NCI-H524 treated with DMSO at 0.1 percent for 48 hours (cell line): ENCODE data around the gene PNLDC1.
"Not testable (repeated sequence)": the region's sequence is repeated elsewhere in the genome, so short reads cannot be mapped to it uniquely, and the experiment has no call there.

Source experiments
- DNase-seq: peaks from one replicate; lab custom pipeline; 2025; lab: John Stamatoyannopoulos, UW

The PNLDC1 gene

DNA sequence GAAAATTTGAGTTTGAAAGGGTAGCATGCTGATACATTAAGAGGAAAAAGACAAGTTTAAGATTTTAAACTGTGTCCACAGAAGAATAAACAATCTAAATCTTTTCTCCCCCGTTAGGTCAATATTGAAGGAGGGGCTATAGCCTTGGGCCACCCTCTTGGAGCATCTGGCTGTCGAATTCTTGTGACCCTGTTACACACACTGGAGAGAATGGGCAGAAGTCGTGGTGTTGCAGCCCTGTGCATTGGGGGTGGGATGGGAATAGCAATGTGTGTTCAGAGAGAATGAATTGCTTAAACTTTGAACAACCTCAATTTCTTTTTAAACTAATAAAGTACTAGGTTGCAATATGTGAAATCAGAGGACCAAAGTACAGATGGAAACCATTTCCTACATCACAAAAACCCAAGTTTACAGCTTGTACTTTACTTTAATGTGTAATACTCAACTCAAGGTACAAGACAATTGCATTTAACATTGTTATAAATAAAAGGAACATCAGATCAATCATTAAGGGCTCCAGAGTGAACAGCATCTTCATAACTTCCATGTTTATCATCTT lies 21.5 kb upstream of the PNLDC1 start:
- no peak for DNase-seq

DNA sequence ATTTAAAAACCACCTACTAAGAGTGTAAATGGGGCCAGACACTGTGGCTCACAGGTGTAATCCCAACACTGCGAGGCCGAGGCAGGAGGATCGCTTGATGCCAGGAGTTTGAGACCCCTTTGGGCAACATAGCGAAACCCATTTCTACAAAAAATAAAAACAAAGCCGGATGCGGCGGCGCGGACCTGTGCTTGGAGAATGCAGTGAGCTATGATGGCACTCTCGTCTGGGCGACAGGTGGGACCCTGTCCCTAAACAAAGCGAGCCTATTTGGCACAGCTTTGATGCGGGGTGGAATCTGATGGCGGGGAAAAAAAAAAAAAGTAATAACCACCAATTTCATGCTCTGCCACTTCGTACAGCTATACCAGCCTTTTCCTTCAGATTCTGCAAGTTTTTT lies 11.8 kb upstream of the PNLDC1 start:
- no peak for DNase-seq

DNA sequence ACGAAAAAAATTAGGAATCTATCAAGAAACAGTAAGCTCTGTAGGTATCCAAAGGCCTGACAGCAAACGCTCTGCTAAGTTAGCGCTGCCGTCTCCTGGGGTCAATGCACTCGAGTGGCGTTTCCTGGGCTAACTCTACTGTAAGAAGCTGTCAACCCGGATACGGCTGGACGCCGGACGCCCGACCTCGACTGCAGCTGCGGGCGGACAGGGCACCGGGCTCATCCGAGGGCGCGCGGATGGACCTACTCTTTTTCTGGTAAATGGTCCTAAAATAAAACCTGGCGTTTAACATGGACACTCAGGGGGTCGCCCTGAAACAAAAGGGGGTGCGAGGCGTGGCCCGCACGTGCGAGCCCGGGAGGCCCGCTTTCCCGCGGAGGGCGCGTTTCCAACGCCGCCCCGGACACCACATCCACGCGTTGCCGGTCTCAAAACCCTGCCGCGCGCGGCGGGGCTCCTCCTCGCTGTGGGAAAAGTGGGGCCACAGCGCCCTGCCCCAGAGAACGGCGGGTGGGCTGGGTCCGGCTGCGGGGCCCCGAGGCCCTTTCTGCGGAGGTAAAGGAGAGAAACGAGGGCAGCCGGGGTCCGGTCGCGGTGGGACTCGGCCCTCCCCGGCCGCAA lies 11.2 kb upstream of the PNLDC1 start:
- no peak for DNase-seq

DNA sequence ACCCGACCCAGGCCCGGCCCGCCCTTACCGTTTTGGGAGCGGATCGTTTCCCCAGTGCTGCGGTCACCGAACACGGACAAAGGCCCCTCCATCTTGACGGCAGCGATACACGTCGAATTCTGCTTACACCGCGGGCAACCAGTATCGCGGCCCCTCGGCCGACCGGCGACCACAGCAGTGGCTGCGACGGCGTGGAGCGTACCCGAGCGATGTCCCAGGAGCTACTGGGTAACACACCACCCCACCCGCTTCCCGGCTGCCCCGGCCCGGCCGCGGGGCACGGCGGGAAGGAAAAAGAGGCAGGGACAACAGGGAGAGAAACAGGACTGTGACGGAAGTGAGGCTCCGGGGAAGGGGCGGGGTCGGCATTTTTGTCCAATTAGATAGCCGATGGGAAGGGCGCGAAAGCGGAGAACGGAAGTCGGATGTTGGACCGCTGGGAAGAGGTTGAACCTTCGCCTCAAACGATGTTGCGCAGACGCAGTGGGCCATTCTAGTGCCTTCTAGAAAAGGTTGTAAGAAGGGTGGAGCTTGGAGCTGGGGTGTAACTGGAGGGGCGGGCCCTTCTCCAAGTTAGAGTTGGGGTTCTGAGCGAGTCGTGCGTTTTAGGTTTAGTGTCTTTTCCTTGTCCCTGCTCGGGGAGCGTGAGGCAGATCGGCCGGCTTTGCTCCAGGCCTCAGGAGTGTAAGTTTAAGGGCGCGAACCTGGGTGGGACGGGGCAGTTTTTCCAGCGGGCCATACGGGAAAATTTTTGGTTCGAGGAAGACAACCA lies 10.5 kb upstream of the PNLDC1 start, which contains the start of gene TCP1:
Gene TCP1, minus strand, starts transcription at position 226 of the 772 bp plus-strand sequence. Its CDS starts 134 bp downstream, at position 92.
- DNase-seq = peak; percentile 99

DNA sequence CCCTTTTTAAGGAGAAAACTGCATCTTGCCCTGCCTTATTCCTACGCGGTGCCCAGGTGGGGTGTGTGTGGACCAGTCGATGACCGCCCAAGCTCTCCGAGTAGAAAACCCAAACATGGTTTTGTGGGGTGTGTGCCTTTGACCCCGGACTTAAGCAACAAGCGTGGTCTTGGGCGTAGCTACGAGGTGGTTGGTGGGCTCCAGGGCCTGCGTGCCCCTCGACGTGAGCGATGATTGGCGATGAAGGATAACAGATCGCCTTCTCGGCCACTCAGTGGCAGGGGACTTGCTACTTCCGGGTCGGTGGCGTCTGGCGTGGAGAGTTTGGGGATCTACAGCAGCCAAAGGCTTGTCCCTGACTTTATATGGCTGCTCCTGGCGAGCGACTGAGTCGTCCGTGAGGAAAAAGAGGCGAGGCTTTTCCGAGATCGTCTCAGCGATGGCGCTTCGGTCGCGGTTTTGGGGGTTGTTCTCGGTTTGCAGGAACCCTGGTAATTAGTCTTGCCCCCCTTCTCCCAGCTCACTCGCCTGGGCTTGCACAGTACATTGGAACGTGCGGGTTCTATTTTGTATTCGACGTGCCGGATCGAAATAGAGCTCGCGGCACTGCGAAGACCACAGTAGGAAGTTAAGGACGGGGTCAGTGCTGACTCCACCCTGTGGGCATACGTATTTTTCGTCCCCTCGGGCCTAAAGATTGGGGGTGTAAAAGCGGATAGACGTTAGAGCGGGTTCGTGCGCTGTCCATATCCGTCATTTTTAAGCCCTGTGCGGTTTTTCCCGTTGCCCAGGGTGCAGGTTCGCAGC lies 9.7 kb upstream of the PNLDC1 start, which contains the start of gene MRPL18:
Gene MRPL18, plus strand, starts transcription at position 319 of the 807 bp plus-strand sequence. Its CDS starts 121 bp downstream, at position 440.
- DNase-seq = peak; percentile 96

DNA sequence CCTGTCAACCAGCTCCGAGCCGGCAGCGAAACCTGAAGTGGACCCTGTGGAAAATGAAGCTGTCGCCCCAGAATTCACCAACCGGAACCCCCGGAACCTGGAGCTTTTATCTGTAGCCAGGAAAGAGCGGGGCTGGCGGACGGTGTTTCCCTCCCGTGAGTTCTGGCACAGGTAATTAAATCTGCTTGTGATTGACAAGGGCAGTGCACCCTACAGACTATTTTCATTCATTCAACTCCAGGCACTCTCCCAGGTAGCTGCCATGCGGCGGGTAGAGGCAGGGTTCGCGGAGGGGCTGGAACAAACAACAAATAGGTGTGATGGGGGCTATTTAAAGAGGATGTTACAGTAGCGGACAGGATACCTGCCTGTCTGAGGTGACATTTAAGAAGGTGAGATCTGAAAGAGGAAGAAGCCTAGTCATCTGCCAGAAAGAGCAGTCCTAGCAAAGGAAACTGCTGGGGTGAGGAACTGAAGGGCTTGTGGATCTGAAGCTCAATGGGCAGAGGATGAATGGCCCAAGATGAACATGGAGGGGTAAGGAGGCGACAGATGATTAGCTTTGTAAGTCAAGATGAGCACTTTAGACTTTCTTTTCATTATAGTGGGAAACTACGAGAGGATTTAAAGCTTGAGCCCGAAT lies 9.0 kb upstream of the PNLDC1 start:
- no peak for DNase-seq

DNA sequence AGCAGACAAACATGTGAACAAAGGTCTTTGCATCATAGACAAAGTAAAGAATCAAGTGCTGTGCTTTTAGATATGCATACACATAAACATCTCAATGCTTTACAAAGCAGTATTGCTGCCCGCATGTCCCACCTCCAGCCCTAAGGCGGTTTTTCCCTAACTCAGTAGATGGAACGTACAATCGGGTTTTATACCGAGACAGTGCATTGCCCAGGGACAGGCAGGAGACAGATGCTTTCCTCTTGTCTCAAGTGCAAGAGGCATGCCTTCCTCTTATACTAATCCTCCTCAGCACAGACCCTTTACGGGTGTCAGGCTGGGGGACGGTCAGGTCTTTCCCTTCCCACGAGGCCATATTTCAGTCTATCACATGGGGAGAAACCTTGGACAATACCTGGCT lies 5.1 kb upstream of the PNLDC1 start:
- DNase-seq = peak; percentile 77

DNA sequence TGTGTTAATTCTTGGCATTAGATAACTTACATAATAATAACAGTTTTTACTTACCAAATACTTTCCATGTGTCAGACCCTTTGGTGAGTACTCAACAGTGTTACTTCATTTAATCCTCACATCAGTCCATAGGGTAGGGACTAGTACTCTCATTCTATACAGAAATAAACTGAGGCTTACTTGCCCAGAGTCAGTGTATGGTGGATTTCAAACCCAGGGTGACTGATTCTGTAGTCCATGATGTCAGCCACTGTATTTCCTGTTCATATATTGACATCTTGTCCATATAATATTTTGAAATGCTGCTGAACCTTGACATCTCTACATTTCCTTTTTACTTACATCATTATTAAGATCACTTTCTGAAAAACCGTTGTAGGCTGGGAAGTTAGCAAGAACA lies 2.5 kb upstream of the PNLDC1 start:
- DNase-seq = no peak

DNA sequence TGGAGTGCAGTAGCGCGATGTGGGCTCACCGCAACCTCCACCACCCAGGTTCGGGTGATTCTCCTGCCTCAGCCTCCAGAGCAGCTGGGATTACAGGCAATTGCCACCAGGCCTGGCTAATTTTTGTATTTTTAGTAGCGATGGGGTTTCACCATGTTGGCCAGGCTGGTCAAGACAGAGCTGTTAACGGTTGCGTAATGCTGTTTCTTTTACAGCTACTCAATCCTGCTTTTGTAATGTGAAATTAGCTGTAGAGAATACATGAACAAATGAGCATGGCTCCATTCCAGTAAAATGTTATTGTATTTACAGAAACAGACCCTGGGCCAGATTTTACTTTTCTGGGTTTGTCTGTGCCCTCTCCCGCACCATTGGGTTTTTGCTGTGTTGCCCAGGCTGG lies 1.9 kb downstream of the PNLDC1 start:
- no peak for DNase-seq

DNA sequence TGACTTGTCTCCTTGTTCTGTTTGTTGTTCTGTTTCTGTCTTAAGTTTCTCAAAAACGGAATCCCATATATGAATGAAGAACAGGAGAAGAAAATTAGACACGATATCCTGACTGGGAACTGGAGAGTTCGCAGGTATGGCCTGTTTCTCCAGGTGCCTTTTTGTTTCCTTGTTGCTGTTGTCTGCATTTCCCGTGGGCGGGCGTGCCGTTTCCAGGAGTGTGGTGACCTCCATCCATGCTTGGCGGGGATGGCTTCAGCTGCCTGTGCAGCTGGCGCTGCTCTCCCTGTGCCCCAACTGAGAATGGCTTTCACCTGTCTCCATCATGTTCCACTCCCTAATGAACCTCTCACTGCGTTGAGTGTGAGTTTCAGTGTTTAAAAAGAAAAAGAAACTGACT lies 4.4 kb downstream of the PNLDC1 start:
- DNase-seq = no peak

DNA sequence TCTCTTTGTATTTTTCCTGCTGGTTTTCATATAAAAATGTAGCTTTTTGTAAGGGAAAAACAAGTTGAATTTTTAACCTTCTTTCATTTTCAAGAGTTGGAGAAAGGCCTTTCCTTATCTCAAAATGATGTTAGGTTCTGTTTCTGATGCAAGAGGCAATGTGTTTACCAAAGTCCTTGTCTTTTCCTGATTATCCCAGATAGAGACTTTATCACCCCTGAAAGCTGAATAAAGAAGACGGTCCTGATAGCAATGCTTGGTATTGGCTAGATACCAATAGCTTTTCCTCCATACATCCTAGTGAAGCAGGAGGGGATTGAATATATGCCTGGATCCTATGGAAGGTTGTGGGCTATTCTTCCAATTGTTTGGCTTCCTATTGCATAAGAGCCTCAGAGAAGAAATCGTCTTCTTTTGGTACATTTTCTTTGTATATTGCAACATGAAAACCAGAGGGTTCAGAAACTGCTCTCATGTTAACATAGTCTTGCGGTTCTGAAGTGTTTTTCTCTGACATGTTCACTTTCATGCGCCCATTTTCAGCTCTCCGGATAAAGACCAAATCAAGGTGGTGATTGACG lies 5.5 kb downstream of the PNLDC1 start:
- DNase-seq = no peak

DNA sequence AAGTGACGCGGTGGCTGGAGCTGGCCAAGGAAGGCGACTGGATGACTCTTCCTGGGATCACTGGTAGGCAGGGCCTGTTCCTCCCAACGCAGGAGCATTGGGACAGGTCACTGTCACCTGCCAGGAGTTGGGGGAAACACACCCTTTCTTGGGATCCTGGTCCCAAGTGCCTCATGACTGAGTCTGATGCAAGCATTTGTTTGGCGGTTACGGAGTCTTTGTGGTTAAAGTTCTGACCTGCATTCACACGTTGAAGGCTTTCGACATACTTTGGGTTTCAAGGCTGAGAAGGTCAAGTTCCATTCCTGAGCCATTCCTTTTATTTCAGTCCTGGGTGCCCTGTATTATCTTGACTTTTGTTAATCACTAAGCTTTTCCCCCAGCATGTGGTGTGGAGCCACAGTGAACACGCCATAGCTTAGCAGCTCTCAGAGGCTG lies 6.0 kb downstream of the PNLDC1 start:
- no peak for DNase-seq

DNA sequence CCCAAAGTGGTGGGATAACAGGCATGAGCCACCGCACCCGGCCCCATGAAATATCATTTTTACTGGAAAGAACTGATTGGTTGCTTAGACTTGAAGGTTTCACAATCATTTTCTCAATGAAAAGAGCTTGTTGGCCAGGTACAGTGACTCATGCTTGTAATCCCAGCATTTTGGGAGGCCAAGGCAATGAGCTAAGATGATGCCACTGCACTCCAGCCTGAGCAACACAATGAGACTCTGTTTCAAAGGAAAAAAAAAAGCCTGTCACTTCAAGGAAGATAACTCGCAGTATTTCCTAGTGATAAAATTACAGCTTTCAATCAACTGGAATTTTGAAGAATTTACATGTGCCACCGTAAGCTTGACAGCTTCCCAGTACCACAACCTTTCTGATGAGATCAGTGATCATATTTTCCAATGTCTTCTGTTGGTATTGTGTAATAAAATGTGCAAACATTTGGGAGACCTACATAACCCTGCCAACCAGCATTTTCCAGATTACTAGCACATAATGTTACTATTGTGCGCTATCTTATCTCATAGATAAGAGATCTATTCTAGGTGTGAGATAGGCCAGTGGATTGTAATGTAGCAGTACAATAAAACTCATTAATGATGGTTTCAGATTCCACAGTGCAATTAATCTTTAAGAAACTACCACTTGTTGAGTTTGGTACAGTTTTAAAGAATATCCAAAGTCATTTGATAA lies 7.2 kb downstream of the PNLDC1 start:
- DNase-seq = no peak

DNA sequence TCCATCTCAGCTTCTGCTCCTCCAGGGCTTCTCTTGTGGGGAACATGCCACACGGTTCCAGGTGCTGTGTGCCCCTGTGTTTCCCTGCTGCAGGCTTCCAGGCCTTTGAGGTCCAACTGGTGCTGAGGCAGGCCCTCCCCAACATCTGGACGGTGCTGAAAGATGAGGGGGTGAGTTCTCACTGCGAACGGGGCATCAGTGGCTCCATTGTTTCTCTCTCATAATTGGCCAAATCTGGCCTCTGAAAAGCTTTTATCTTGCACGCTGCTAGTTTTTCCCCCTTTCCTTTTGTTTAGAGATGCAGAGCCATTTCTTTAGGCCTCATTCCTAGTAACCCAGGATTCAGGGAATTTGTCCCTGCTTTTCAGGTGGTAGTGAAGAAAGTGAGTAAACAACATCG lies 8.6 kb downstream of the PNLDC1 start:
- DNase-seq = no peak

DNA sequence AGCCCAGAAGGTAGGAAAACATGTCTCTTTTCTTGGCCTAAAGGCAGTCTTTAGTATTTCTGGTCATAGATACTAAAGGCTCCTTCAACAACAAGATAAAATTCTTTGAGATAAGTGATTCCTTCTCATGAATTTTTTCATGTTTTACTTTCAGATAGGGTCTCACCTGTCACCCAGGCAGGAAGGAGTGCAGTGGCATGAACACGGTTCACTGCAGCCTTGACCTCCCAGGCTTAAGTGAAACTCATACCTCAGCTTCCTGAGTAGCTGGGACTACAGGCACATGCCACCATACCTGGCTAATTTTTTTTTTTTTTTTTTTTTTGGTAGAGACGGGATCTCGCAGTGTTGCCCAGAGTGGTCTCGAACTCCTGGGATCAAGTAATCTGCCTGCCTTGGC lies 9.1 kb downstream of the PNLDC1 start:
- DNase-seq = no peak

DNA sequence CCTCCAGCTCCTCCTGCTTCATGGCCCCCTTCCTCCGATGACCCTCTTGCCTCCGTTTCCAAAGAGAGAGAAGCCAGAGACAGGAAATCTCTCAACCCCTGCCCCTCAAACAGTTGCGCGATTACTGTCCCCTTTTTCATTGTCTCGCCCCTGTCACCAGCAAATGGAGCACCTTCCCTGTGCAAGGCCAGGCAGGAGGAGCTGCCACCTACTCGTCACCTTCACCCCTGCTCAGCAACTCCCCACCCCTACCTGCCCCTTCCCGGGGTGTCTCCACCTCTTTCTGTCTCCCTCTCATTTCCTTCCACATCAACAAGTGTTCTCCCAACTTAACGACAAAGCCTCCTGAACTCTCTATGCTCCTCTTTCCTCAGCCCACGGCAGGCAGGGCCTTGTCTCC lies 13.7 kb downstream of the PNLDC1 start:
- DNase-seq = no peak

DNA sequence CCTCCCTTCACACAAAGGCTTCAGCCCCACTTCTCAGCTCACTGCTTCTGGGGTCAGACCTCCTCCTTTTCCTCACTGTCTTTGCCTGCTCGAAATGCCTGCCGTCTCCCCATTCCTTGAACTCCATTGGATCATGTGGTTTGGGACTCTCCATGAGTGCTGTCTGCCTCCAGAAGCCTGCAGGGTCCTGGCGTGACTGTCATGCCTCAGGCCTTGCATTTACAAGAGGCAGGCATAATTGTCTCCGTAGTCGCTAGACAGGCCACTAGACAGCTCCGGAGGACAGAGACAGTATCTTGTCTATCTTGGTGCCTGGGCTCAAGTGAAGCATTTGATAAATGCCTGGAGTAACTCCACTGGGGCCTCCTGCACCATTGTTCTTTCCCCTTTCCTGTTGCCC lies 15.3 kb downstream of the PNLDC1 start:
- no peak for DNase-seq

DNA sequence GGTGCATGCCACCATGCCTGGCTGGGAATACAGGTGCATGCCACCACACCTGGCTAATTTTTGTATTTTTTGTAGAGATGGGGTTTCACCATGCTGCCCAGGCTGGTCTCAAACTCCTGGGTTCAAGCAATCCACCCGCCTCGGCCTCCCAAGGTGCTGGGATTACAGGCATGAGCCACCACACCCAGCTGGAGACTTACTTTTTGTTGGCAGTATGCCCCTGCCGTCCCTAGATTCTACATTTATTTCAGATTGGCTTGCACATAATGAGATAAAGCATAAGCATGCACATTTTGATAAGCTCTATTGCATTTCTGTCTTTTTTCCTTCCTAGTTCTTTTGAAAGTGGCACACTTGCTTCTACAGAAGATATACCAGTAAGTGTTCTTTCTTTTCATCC lies 16.7 kb downstream of the PNLDC1 start:
- not testable (repeated sequence) for DNase-seq

DNA sequence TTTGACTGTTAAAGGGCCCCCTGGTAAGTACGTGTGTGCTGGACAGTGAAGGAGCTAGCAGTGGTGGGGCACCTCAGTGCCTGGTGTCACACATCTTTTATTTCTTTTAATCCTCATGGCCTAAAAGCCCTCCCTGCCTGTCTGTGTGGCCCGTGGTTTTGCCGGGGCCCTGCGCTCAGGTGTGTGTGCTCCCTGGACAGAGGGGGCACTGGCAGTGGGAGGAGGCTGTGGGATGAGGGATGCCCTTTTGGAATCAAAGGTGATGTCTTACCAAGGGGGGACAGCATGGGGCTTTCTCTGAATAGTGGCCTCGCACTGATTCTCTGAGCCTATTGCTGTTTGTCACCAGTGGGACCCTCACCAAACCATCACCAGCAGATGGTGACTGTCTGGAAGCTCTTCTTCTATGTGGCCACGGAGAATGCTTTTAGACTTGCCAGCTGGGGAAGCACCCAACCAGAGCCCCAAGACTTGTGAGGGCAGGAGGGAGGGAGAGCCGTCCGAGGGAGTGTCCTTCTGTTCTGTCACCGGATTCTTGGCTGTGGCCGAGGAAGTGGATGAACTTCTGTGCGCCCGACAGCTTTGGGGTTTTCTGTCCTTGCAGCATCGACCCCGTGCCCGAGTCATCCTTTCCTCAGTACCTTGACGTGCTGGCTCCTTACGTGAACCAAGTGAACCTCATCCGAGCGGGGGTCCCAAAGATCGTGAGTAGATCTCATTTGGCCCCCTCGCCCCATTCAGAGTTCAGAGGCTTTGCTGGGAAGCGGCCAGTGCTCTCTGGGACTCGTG lies 18.1 kb downstream of the PNLDC1 start:
- DNase-seq = no peak

DNA sequence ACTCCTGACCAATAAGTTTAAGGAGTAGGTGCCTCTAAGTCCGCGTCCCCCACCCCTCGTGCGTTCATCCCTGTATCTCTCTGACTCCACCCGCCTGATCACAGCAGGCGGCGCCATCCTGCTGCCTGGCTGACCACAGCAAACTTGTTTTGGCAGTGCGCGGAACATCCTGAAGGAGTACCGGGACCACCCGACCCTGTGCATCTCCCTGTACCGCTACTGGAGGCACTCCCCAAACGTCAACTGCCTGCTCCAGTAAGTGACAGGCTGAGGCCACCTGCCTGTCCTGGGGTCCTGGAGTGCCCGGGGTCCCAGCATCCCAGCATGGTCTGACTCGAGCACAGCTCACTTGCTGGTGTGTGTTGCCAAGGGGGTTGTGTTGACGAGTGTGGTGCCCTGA lies 19.0 kb downstream of the PNLDC1 start:
- no peak for DNase-seq
